HCT116 (cell line): ENCODE results near the gene SERPINF2.

Experiments used
- CEBPB ChIP-seq: IDR thresholded peaks from 2 replicates; pipeline ENCODE4 v1.6.1; 2012; ENCODE audit warnings: low read depth
- EZH2 ChIP-seq: fragments of 200-600 bp; sonication (generic); IDR thresholded peaks from 2 replicates; pipeline ENCODE4 v1.6.1; 2017; ENCODE audit warnings: antibody characterized with exemption, mixed run types
- EZH2phosphoT487 ChIP-seq: fragments of 200-600 bp; IDR thresholded peaks from 2 replicates; pipeline ENCODE4 v1.6.1; 2018; ENCODE audit warnings: antibody characterized with exemption, borderline replicate concordance
- JUND ChIP-seq: IDR thresholded peaks from 2 replicates; pipeline ENCODE4 v1.6.1; 2012
- POLR2A ChIP-seq: IDR thresholded peaks from 2 replicates; pipeline ENCODE4 v1.7.0; 2011; ENCODE audit warnings: borderline replicate concordance; ENCODE audit not compliant: insufficient read depth, insufficient read length; ENCODE audit errors: extremely low read depth
- SP1 ChIP-seq: IDR thresholded peaks from 2 replicates; pipeline ENCODE4 v1.6.1; 2012; ENCODE audit warnings: low read depth
- YY1 ChIP-seq: IDR thresholded peaks from 2 replicates; pipeline ENCODE4 v1.6.1; 2011; ENCODE audit warnings: low read length, low read depth, moderate library complexity, mild to moderate bottlenecking; ENCODE audit not compliant: insufficient replicate concordance; ENCODE audit errors: extremely low read depth
- ZNF274 ChIP-seq: fragments of 200-500 bp; sonication (Bioruptor generic); IDR thresholded peaks from 2 replicates; pipeline ENCODE4 v1.6.1; 2014; ENCODE audit warnings: mild to moderate bottlenecking, low read depth, low read length, inconsistent platforms
- TF ChIP-seq, protein P1 (sequence below), 3 experiments: fragments of 200-600 bp in 1 of 3; sonication (generic) in 1 of 3; IDR thresholded peaks in 2 of 3; conservative IDR thresholded peaks in 1 of 3; 2 replicates each; pipeline ENCODE4 v1.5.1; 2012 to 2017; ENCODE audit warnings: low read depth in 2 of 3, low read length in 2 of 3, antibody characterized with exemption in 1 of 3, borderline replicate concordance in 1 of 3, control low read depth in 1 of 3, mild to moderate bottlenecking in 1 of 3, mixed read lengths in 1 of 3, mixed run types in 1 of 3, moderate library complexity in 1 of 3; ENCODE audit not compliant: insufficient read depth in 1 of 3
- TF ChIP-seq, protein P2 (sequence below): IDR thresholded peaks from 2 replicates; pipeline ENCODE4 v1.6.1; 2012

DNA sequence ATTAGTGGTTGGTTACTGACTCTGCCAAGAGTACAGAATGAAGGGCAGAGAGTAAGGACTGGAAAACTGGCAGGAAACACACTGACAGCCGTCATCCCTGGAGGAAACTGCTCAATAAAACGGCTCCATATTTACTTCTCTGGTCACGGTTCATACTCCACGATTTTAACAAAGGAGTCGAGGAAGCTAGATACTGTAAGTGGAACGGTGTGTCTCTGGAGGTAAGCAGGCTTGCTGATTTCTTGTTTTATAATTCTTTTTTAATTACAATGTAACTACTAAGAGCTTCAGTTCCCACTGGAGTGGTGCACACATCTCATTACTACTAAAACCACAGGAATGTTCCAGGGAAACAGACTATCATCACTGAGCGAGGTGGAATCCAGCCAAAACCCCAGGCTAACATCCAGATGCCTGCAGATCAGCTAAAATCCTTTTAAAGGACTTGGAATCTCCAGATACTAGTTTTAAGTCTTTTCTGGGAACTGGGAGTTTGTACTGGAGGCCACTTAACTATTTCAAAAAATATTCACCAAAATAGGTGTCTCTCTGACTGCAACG lies 37.0 kb downstream of the SERPINF2 start:
- TF ChIP-seq POLR2A, result no peak
- TF ChIP-seq, protein P1, sequence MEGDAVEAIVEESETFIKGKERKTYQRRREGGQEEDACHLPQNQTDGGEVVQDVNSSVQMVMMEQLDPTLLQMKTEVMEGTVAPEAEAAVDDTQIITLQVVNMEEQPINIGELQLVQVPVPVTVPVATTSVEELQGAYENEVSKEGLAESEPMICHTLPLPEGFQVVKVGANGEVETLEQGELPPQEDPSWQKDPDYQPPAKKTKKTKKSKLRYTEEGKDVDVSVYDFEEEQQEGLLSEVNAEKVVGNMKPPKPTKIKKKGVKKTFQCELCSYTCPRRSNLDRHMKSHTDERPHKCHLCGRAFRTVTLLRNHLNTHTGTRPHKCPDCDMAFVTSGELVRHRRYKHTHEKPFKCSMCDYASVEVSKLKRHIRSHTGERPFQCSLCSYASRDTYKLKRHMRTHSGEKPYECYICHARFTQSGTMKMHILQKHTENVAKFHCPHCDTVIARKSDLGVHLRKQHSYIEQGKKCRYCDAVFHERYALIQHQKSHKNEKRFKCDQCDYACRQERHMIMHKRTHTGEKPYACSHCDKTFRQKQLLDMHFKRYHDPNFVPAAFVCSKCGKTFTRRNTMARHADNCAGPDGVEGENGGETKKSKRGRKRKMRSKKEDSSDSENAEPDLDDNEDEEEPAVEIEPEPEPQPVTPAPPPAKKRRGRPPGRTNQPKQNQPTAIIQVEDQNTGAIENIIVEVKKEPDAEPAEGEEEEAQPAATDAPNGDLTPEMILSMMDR (IDR thresholded peaks at IDR 0.05 in 2 of 3, conservative IDR thresholded peaks at IDR 0.05 in 1 of 3; ENCODE audit: borderline replicate concordance in 1 of 3, insufficient read depth in 1 of 3, low read depth in 2 of 3, low read length in 2 of 3), result no peak
- no peak for TF ChIP-seq YY1
- TF ChIP-seq ZNF274, result no peak
- no peak for TF ChIP-seq EZH2
- TF ChIP-seq SP1, result no peak
- TF ChIP-seq, protein P2, sequence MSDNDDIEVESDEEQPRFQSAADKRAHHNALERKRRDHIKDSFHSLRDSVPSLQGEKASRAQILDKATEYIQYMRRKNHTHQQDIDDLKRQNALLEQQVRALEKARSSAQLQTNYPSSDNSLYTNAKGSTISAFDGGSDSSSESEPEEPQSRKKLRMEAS, result no peak
- no peak for TF ChIP-seq EZH2phosphoT487
- TF ChIP-seq JUND, result no peak
- TF ChIP-seq CEBPB, result no peak
